Right renal pelvis (tissue), 4 donors: ENCODE measurements around the gene CHD6. TPM values are rescaled to one million over a fixed set of nuclear protein-coding genes. Genes with fewer than 3 reads are reported as not detected.

ENCODE experiments used
- DNase-seq, 4 donors: peaks; one replicate each; pipeline ENCODE4 v3.0.0-alpha.2; 2013; ENCODE audit warnings: low read depth in 4 of 4, low spot score in 3 of 4, missing footprints in 1 of 4
- polyA plus RNA-seq, 4 donors: library from polyadenylated mRNA; unstranded; fragments of 120-200 nt; gene quantifications; one replicate each; pipeline ENCODE4 v1.2.1, GENCODE V29; 2013; ENCODE audit not compliant: insufficient read length in 4 of 4

Gene CHD6
- polyA plus RNA-seq, 4 donors: 42.6 to 52.0 (median 47.1) TPM

- no peak for DNase-seq
Measured at GRCh38 chr20:41623625-41624375, 5.6 kb upstream of the CHD6 start.

- DNase-seq: no peak
Measured at GRCh38 chr20:41622584-41622983, 4.4 kb upstream of the CHD6 start.

GRCh38 chr20:41621971-41622370, 3.8 kb upstream of the CHD6 start:
- DNase-seq: no peak

- no peak for DNase-seq
Measured at GRCh38 chr20:41621421-41621820, 3.2 kb upstream of the CHD6 start.

- no peak for DNase-seq
Measured at GRCh38 chr20:41619360-41620100, 1.4 kb upstream of the CHD6 start.

- peak in 1 of 4 donors; percentile 20 for DNase-seq
Measured at GRCh38 chr20:41618807-41619311, 682 bp upstream of the CHD6 start.

GRCh38 chr20:41617059-41617901, 897 bp downstream of the CHD6 start:
- DNase-seq: no peak

- DNase-seq: no peak
Measured at GRCh38 chr20:41616228-41616627, 1.9 kb downstream of the CHD6 start.

GRCh38 chr20:41615676-41616075, 2.5 kb downstream of the CHD6 start:
- DNase-seq: no peak

- DNase-seq: no peak
Measured at GRCh38 chr20:41615110-41615509, 3.1 kb downstream of the CHD6 start.

- no peak for DNase-seq
Measured at GRCh38 chr20:41613321-41613720, 4.9 kb downstream of the CHD6 start.

GRCh38 chr20:41609474-41609873, 8.7 kb downstream of the CHD6 start:
- DNase-seq: no peak

- DNase-seq: no peak
Measured at GRCh38 chr20:41608606-41609005, 9.6 kb downstream of the CHD6 start.

- no peak for DNase-seq
Measured at GRCh38 chr20:41607791-41608190, 10.4 kb downstream of the CHD6 start.

GRCh38 chr20:41604002-41604401, 14.2 kb downstream of the CHD6 start:
- DNase-seq: no peak

GRCh38 chr20:41601742-41602141, 16.4 kb downstream of the CHD6 start:
- DNase-seq: no peak

GRCh38 chr20:41600926-41601631, 17.1 kb downstream of the CHD6 start:
- no peak for DNase-seq

- DNase-seq: no peak
Measured at GRCh38 chr20:41599699-41600104, 18.5 kb downstream of the CHD6 start.

GRCh38 chr20:41598719-41599118, 19.5 kb downstream of the CHD6 start:
- DNase-seq: no peak
